C4-2B (cell line): ENCODE measurements around the gene ZHX3.

ENCODE experiments used
- ZFX ChIP-seq: fragments of 450-650 bp; IDR thresholded peaks from 2 replicates; pipeline ENCODE4 v1.6.1; 2017
- TF ChIP-seq, protein P1 (sequence below): fragments of 450-650 bp; conservative IDR thresholded peaks from 2 replicates; pipeline ENCODE4 v1.5.1; 2017; ENCODE audit warnings: mild to moderate bottlenecking

DNA sequence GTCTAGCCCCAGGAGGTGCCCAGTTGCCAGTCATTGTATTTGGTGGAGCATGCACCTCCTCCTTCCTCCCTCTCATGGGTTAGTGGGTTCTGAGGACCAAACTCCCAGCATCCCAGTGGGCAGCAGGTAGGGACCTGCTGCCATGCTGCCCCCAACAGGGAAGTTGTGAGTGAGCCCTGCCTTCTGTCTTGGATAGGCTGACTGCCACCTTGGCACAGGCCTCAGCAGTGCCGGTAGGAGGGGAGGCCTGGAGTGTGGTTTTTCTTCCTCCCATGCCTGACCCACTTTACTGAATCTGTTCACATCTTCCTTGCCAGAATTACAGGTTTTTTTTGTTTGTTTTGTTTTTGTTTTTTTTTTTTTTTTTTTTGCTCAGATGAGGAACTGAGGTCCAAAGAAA lies 155.6 kb downstream of the ZHX3 start:
- TF ChIP-seq, protein P1, sequence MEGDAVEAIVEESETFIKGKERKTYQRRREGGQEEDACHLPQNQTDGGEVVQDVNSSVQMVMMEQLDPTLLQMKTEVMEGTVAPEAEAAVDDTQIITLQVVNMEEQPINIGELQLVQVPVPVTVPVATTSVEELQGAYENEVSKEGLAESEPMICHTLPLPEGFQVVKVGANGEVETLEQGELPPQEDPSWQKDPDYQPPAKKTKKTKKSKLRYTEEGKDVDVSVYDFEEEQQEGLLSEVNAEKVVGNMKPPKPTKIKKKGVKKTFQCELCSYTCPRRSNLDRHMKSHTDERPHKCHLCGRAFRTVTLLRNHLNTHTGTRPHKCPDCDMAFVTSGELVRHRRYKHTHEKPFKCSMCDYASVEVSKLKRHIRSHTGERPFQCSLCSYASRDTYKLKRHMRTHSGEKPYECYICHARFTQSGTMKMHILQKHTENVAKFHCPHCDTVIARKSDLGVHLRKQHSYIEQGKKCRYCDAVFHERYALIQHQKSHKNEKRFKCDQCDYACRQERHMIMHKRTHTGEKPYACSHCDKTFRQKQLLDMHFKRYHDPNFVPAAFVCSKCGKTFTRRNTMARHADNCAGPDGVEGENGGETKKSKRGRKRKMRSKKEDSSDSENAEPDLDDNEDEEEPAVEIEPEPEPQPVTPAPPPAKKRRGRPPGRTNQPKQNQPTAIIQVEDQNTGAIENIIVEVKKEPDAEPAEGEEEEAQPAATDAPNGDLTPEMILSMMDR: no peak
- TF ChIP-seq ZFX: no peak
